Spleen (tissue), 11 donors: ENCODE measurements around the gene RET. TPM values are rescaled to one million over a fixed set of nuclear protein-coding genes. Genes with fewer than 3 reads are reported as not detected.

Experiments
- DNase-seq: peaks from one replicate; pipeline ENCODE4 v3.0.0-alpha.2; 2020
- H3K27ac ChIP-seq, 8 donors: fragments of 200-600 bp; sonication (generic) in 7 of 8; 1 replicate in 4 of 8; 2 replicates in 4 of 8; pipeline versions ENCODE4 v1.5.0 to v1.8.0; 2016 to 2021; ENCODE audit warnings: inconsistent platforms in 4 of 8, mild to moderate bottlenecking in 4 of 8, moderate library complexity in 1 of 8
- H3K27me3 ChIP-seq, 7 donors: fragments of 200-600 bp; sonication (generic) in 6 of 7; replicated peaks in 1 of 7; 1 replicate in 4 of 7; 2 replicates in 3 of 7; pipeline versions ENCODE4 v1.5.0 to v1.8.0; 2016 to 2021; ENCODE audit warnings: inconsistent platforms in 3 of 7, mild to moderate bottlenecking in 1 of 7
- H3K36me3 ChIP-seq, 6 donors: fragments of 200-600 bp; sonication (generic) in 5 of 6; 1 replicate in 4 of 6; 2 replicates in 2 of 6; pipeline versions ENCODE4 v1.5.0 to v1.8.0; 2016 to 2021; ENCODE audit warnings: inconsistent platforms in 2 of 6
- H3K4me1 ChIP-seq, 6 donors: fragments of 200-600 bp; sonication (generic) in 5 of 6; 1 replicate in 3 of 6; 2 replicates in 3 of 6; pipeline versions ENCODE4 v1.5.0 to v1.8.0; 2016 to 2021; ENCODE audit warnings: inconsistent platforms in 3 of 6
- H3K4me3 ChIP-seq, 8 donors: fragments of 200-600 bp; sonication (generic) in 7 of 8; 1 replicate in 4 of 8; 2 replicates in 4 of 8; pipeline versions ENCODE4 v1.5.0 to v1.8.0; 2016 to 2021; ENCODE audit warnings: inconsistent platforms in 4 of 8, mild to moderate bottlenecking in 4 of 8, moderate library complexity in 2 of 8
- H3K9me3 ChIP-seq, 8 donors: fragments of 200-600 bp; sonication (generic) in 7 of 8; 1 replicate in 4 of 8; 2 replicates in 4 of 8; pipeline versions ENCODE4 v1.5.0 to v1.8.0; 2016 to 2021; ENCODE audit warnings: inconsistent platforms in 4 of 8
- POLR2A ChIP-seq, 3 donors: fragments of 450-650 bp; IDR thresholded peaks; one replicate each; pipeline ENCODE4 v1.5.1; 2017; ENCODE audit warnings: antibody characterized with exemption in 3 of 3, mild to moderate bottlenecking in 1 of 3
- POLR2AphosphoS5 ChIP-seq, 3 donors: sonication (generic); formaldehyde crosslinking; IDR thresholded peaks; one replicate each; pipeline ENCODE4 v1.5.1; 2017; ENCODE audit warnings: antibody characterized with exemption in 3 of 3
- whole genome bisulfite sequencing, 5 donors: extraction: QIAGEN DNeasy Blood & Tissue Kit in 3 of 5; methylation state at CpG; one replicate each; pipeline versions ENCODE4 v1.1.5 to v1.1.7; 2013 to 2018; 5-methylcytosine and 5-hydroxymethylcytosine counted together
- intact Hi-C: fragments of 100-400 bp; cut with DNase I; formaldehyde crosslinking; loops from one replicate; pipeline ENCODE4 v1.15.0; 2023; ENCODE audit warnings: low total_unique reads
- polyA plus RNA-seq, 3 donors: library from polyadenylated mRNA; stranded (reverse); fragments of 200-250 nt; gene quantifications; one replicate each; pipeline ENCODE4 v1.2.1, GENCODE V29; 2013
- total RNA-seq, 7 donors: library from RNA; depleted of rRNA in 3 of 7; stranded (reverse); fragments of >200 nt in 3 of 7; fragmentation: NEBNext Ultra II Directional in 4 of 7; extraction: Animal tissue kit (Norgen Biotek cat#: 25700) in 4 of 7; gene quantifications; one replicate each; pipeline versions ENCODE4 v1.1.0 to v1.2.1, GENCODE V29; 2016 to 2021
- TF ChIP-seq, protein P1 (sequence below), 11 experiments: fragments of 200-600 bp in 7 of 11; fragments of 450-650 bp in 4 of 11; sonication (generic) in 4 of 11; IDR thresholded peaks in 8 of 11; conservative IDR thresholded peaks in 3 of 11; 1 replicate in 7 of 11; 2 replicates in 4 of 11; pipeline versions ENCODE4 v1.4.0 to v1.8.0; 2016 to 2021; ENCODE audit warnings: antibody characterized with exemption in 11 of 11, inconsistent platforms in 4 of 11, mild to moderate bottlenecking in 1 of 11
- donor health status: healthy with polysubstance abuse.
- donor health status: DM: no; HTN: no; CAD: no; lungs with moderate emphysema.
- donor health status: DM: no; HTN: no; CAD: no.
- donor health status: Bipolar disorder and iron deficiency.
- donor health status: healthy.
- donor health status: DM: no; HTN: no; CAD: no.
- donor health status: DM: yes; HTN: yes; CAD: no.

Gene RET
- total and polyA plus RNA-seq, 10 donors: 0.02 to 0.54 (median 0.31) TPM; not detected in 2

DNA sequence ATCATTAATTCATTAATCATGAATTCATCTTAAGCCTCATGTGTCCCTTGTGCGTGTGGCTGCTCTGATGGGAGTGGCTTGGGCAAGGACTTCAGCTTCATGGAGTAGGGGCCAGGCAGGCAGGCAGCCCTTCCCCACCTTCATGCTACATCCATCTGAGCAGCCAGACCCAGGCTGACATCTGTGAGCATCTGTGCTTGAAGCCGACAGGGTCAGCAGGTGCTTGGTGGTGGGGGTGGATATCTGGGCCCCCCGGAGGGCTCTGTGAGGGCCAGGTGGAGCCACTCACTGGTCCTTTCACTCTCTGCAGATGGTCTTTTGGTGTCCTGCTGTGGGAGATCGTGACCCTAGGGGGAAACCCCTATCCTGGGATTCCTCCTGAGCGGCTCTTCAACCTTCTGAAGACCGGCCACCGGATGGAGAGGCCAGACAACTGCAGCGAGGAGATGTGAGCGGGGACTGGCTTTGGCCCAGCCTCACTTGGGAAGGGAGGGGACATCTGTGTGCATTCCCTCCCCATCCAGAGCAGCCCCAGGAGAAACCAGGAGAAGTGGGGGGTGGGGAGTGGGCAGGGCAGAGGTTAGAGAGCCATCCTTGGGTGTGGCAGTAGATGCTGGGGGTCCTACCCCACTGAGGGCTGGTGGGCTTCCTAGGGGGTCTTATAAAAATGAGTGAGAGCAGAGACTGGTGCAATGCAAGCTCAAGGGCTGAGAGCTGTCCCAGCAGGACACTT, 46.7 kb downstream of the RET start:
- peaks cover 10 to 45% (median 17%) of the 10 kb centered on the region in 6 donors for H3K4me1 ChIP-seq
- no peak overlapping the region for H3K27ac ChIP-seq
- intact Hi-C loops: no loop called here
- no peak for TF ChIP-seq POLR2A (IDR thresholded peaks at IDR 0.05)
- TF ChIP-seq POLR2AphosphoS5 (IDR thresholded peaks at IDR 0.05): no peak
- TF ChIP-seq, protein P1, sequence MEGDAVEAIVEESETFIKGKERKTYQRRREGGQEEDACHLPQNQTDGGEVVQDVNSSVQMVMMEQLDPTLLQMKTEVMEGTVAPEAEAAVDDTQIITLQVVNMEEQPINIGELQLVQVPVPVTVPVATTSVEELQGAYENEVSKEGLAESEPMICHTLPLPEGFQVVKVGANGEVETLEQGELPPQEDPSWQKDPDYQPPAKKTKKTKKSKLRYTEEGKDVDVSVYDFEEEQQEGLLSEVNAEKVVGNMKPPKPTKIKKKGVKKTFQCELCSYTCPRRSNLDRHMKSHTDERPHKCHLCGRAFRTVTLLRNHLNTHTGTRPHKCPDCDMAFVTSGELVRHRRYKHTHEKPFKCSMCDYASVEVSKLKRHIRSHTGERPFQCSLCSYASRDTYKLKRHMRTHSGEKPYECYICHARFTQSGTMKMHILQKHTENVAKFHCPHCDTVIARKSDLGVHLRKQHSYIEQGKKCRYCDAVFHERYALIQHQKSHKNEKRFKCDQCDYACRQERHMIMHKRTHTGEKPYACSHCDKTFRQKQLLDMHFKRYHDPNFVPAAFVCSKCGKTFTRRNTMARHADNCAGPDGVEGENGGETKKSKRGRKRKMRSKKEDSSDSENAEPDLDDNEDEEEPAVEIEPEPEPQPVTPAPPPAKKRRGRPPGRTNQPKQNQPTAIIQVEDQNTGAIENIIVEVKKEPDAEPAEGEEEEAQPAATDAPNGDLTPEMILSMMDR (IDR thresholded peaks at IDR 0.05 in 8 of 11, conservative IDR thresholded peaks at IDR 0.05 in 3 of 11): no peak
- H3K4me3 ChIP-seq: no peak overlapping the region
- no peaks in the 10 kb centered on the region for H3K36me3 ChIP-seq
- peak; percentile 59 for DNase-seq
- H3K27me3 ChIP-seq: no peaks in the 10 kb centered on the region
- H3K9me3 ChIP-seq: no peaks in the 10 kb centered on the region
- WGBS, 5 donors: 79 to 88% (median 84%) methylated on average over 9 of the region's 9 CpGs

DNA sequence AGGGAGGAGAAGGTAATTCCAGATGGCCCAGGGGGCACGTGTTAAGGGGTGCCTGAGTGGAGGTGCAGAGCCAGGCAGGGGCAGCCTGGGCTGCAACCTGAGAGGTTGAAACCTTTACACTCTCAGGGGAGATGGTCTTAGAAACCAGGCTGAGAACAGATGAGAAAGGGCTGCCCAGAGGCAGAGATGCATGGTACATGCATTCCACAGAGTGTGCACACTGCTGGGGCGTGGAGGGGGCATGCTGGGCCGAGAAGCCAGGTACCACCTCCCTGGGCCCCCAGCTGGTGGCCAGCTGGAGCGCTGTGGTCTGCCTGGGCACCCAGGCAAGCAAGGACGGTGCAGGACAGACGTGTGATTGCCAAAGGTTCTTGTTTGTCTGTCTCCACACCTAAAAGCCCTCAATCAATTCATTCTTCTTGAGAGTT, 47.2 kb downstream of the RET start:
- peak; percentile 52 for DNase-seq
- no peaks in the 10 kb centered on the region for H3K36me3 ChIP-seq
- no peaks in the 10 kb centered on the region for H3K27me3 ChIP-seq
- H3K9me3 ChIP-seq: no peaks in the 10 kb centered on the region
- TF ChIP-seq POLR2A (IDR thresholded peaks at IDR 0.05) (no peak), POLR2AphosphoS5 (IDR thresholded peaks at IDR 0.05) (no peak)
- TF ChIP-seq, protein P1 (IDR thresholded peaks at IDR 0.05 in 8 of 11, conservative IDR thresholded peaks at IDR 0.05 in 3 of 11): no peak
- intact Hi-C loops: no loop called here
- H3K4me1 ChIP-seq: peaks cover 10 to 50% (median 20%) of the 10 kb centered on the region in 6 donors
- WGBS, 5 donors: 67 to 90% (median 80%) methylated on average over 6 of the region's 6 CpGs
- H3K27ac ChIP-seq: no peak overlapping the region
- H3K4me3 ChIP-seq: no peak overlapping the region

DNA sequence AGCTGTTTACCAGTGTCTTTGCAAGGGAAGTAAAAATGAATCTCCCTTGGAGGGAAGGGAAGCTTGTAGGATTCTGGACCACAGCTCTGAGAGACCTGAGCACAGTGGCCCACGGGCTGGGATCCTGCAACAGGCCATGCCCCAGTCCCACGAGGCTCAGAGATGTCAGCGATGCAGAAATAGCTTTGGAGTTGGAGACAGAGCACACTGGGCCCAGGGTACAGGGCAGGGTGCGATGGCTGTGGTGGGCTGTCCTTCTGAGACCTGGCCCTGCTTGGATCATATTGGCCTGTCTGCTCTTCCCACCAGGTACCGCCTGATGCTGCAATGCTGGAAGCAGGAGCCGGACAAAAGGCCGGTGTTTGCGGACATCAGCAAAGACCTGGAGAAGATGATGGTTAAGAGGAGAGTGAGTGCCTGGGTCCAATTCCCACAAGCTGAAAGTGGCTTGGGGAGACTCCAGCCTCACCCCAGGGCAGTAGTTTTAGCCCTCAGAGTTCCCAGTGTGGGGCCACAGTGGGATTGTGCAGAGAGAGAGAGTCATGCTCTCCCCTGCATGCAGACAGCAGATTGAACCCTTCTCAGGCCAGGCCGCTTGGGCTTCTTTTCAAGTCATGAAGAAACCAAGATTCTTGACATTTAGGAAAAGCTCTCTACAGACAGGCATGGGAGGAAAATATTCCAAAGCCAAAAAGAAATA, 47.9 kb downstream of the RET start:
- Histone ChIP-seq H3K36me3 (no peaks in the 10 kb centered on the region), H3K4me1 (peaks cover 10 to 57% (median 21%) of the 10 kb centered on the region in 6 donors), H3K9me3 (no peaks in the 10 kb centered on the region), H3K4me3 (no peak overlapping the region), H3K27ac (no peak overlapping the region), H3K27me3 (no peaks in the 10 kb centered on the region)
- intact Hi-C loops: no loop called here
- TF ChIP-seq POLR2AphosphoS5 (IDR thresholded peaks at IDR 0.05) (no peak), POLR2A (IDR thresholded peaks at IDR 0.05) (no peak)
- TF ChIP-seq, protein P1 (IDR thresholded peaks at IDR 0.05 in 8 of 11, conservative IDR thresholded peaks at IDR 0.05 in 3 of 11): no peak
- peak; percentile 56 for DNase-seq
- 86 to 97% (median 87%) methylated on average over 9 of the region's 9 CpGs for WGBS, 5 donors

DNA sequence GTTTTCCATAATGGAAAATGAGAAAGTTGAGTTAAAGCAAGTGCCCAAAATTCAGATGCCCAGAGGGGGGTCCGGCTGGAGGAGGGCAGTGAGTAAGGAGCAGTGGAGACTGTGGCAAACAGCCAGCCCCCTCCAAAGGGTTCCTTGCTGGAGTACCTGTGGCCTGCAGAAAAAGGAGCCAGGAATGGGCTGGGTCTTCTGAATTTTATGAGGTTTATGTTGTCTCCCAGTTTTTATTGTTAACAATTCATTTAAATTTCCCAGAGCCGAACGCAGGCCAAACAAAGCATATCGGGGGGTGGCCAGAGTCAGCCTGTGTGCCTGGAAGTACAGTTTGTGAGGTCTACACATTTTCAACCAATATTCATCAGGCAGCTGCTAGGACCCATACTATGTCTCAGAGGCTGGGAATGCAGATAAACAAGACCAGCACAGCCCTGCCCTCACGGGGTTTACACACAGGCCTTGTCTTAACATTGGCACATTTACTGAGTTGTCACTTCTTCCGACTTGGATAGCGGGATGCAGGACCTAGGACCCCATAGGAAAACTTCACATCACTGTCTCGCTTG, 48.5 kb downstream of the RET start:
- Histone ChIP-seq H3K36me3 (no peaks in the 10 kb centered on the region), H3K4me3 (no peak overlapping the region), H3K9me3 (no peaks in the 10 kb centered on the region), H3K4me1 (peaks cover 10 to 54% (median 21%) of the 10 kb centered on the region in 6 donors), H3K27ac (no peak overlapping the region), H3K27me3 (no peaks in the 10 kb centered on the region)
- WGBS, 5 donors: 90 to 97% (median 95%) methylated on average over 8 of the region's 8 CpGs
- TF ChIP-seq, protein P1 (IDR thresholded peaks at IDR 0.05 in 8 of 11, conservative IDR thresholded peaks at IDR 0.05 in 3 of 11): no peak
- no peak for TF ChIP-seq POLR2A (IDR thresholded peaks at IDR 0.05)
- no peak for TF ChIP-seq POLR2AphosphoS5 (IDR thresholded peaks at IDR 0.05)
- intact Hi-C loops: no loop called here
- peak; percentile 61 for DNase-seq
